ENCODE results near the gene ACTG1.
A peak's percentile ranks its signal among the peaks of the same experiment; 100 is the strongest.
"Not testable (repeated sequence)": the region's sequence is repeated elsewhere in the genome, so short reads cannot be mapped to it uniquely, and the experiment has no call there.

ACTG1 gene

DNA sequence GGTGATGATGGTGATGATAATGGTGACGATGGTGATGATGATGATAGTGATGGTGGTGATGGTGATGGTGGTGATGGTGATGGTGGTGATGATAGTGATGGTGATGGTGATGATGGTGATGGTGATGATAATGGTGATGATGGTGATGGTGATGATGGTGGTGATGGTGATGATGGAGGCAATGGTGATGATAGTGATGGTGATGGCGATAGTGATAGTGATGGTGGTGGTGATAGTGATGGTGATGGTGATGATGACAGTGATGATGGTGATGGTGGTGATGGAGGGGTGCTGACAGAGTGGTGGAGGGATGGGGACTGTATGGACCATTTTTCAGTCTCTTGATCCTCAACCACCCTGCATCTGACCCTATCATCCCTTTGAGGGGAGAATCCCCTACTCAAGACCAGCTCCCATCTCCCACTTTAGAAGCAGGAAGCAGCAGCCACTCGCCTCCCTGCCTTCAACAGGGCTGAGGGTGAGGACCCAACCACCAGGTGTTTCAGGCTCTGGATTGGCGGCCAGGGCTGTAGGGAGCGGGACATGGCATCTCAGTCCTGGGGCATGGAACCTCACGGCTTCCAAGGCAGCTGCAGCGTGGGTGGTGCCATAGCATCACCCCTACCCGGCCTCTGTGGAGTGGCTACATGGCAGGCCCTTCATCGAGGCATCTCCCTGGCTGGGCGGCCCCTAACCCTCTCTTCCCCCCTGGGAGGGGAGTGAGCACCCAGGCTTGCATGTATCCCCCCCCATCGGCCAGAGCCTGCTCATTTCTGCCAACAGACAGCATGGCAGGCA is 20.1 kb upstream of the ACTG1 start:
- no peak for DNase-seq (ENCODE audit: low read depth)

- DNase-seq (ENCODE audit: low read depth): not testable (repeated sequence)
Observed at GRCh38 chr17:81531998-81532404, 19.4 kb upstream of the ACTG1 start.

DNA sequence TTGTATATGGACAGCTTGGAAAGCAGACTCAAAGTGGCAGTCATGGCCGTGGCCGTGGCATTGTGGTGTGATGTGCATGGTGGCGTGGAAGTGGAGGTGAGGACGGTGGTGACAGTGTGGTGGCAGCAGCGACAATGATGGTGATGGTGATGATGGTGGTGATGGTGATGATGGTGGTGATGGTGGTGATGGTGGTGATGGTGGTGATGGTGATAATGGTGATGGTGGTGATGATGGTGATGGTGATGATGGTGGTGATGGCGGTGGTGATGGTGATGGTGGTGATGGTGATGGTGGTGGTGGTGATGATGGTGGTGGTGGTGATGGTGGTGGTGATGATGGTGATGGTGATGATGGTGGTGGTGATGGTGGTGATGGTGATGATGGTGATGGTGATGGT is 18.4 kb upstream of the ACTG1 start:
- not testable (repeated sequence) for DNase-seq (ENCODE audit: low read depth)

GRCh38 chr17:81529437-81529803 is 16.8 kb upstream of the ACTG1 start:
- DNase-seq (ENCODE audit: low read depth): no peak

GRCh38 chr17:81528651-81529436 is 16.2 kb upstream of the ACTG1 start:
- no peak for DNase-seq (ENCODE audit: low read depth)

GRCh38 chr17:81528384-81528650 is 15.7 kb upstream of the ACTG1 start:
- no peak for DNase-seq (ENCODE audit: low read depth)

DNA sequence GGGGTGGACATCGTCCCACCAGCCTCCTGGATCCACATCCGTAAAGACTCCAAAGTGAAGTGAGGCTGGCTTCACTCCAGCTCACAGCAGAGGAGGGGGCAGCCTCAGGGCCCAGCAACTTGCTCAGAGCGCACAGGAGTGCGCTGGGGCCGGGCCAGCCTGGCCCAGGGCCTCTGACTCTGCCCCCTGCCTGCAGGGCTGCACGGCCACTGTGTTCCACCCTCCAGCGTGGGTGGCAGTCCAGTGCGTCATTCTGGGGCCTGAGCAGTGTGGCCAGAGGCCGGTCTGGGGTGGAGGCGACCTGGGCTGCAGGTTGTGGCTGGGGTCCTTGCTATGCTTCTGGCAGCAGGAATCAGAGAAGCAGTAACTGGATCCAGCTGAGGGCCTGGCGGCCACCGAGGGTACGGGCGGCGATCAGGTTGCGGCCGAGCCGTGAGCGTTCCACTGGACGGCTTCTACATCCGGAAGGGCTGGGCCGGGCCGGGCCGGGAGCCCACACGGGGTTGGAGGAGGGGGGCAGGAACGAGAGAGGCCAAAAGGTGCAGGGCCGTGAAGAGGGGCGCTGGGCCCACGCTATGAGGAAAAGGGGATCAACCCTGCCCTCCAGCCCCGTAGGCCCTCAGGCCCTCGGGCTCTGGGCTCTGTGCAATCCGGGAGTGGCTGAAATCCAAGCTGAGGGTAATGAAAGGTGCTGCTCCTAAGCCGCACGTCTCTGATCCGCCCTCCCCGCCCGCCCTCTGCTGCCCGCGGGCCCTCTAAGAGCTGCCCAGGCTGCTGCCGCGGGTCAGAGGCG is 15.2 kb upstream of the ACTG1 start, which contains the start of gene FSCN2:
Gene FSCN2 (plus strand): TSS at position 787 of the 793 bp plus-strand sequence. CDS start 155 bp downstream, outside the sequence.
- DNase-seq (ENCODE audit: low read depth): no peak

DNA sequence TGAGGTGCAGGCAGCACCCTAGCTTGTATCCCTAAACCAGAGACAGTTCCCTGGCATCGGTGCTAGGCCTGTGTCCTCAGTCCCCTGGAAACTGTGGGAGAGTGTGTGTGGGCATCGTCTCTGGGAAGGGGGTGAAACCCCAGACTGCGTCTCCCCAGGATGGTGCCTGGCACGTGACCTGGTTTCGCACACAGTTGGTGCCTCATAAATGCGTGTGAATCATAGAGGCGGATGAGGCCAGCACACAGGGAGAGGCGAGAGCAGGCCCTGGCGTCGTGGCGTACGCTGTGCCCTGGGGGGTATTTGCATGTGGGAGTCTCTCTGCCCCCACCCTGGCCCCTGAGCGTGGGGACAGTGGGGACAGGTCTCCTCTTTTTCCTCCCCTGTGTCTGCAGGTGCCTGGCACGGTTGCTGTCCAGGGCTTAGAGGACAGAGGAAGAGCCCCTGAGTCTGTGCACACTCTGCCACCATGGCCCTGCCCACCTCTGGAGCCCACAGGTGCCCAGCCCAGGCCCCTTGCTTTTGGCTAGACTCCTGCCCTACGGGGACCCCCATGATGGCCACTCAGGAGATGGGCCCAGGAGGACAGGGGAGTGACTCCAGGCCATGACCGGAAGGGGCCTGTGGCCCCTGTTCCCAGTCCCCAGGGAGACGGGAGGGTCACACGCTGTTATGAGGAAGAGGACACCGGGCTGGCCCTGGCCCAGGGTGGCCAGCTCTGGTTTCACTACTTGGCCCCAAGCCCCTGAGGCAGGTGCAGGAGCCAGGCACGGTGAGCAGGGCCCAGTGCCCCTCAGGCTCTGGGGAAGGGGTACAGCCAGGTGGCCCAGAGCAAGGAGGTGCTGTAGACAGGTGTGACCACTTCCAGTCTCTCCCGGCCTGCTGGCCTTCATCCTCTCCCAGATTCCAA is 14.3 kb upstream of the ACTG1 start:
- no peak for DNase-seq (ENCODE audit: low read depth)

GRCh38 chr17:81524865-81525159 is 12.2 kb upstream of the ACTG1 start:
- no peak for DNase-seq (ENCODE audit: low read depth)

GRCh38 chr17:81524039-81524864 is 11.7 kb upstream of the ACTG1 start:
- DNase-seq (ENCODE audit: low read depth): no peak

DNA sequence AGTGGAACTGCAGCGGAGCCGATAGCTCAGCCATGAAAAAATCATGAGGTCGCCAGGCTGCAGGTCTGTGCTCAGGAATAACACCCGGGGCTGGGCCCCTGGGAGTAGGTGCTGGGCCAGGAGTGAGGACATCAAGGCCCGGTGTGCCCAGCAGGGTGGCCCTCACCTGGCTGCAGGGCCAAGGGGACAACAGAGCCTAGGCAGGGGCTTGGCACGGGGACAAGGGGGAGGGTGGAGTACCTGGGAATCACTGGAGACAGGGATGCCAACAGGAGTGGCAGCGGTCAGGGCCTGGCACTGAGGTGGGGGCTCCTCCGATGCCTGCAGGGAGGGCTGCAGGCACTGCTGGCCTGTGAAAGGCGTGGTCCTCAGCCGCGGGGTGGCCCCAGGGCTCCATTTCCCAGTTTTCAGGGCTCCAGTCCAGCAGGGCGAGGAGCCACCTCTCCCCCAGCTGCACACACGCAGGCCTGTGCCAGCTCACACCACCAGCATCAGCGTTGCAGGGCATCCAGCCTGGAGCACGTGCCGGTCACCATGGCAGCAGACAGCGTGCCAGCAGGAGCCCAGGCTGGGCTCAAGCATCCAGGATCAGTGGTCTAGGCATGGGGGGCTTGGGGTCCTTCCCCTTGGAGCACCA is 10.9 kb upstream of the ACTG1 start:
- DNase-seq (ENCODE audit: low read depth): peak; percentile 88

GRCh38 chr17:81522491-81523401 is 10.1 kb upstream of the ACTG1 start:
- DNase-seq (ENCODE audit: low read depth): no peak

- no peak for DNase-seq (ENCODE audit: low read depth)
Observed at GRCh38 chr17:81520021-81520901, 7.7 kb upstream of the ACTG1 start.

DNA sequence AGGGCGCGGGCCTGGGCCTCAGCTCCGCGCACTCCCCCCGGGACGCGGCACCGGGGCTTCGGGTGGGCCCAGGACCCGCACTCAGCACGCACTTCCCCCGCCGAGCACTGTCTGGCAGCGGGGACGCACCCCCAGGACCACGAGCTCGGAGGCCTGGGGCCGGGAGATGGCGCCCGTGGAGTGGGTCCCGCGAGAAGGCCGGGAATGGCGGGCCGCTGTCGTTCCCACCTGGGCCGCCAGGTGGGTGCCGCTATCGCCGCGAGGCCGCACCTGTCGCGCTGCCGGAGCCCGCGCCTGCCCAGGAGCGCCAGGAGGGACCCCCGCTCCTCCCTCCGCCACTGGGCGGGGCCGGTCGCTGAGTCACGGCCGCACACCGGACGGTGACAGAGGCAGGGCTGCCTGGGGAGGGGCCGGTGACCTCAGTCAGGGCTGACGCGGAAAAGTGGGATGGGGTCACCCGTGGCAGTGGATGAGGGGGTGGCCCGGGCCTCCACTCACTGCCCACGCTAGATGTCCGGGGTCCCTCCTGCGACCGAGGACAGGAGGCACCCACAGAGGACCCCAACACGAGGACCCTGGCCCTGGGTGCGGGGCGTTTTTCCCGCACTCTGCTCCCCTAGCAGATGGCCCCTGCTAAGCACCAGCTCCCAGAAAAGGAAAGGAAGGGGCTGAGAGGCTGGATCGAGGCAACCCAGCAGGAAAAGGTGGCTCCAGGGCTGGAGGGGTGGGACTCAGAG is 6.9 kb upstream of the ACTG1 start:
- DNase-seq (ENCODE audit: low read depth): no peak

- no peak for DNase-seq (ENCODE audit: low read depth)
Observed at GRCh38 chr17:81518785-81519283, 6.2 kb upstream of the ACTG1 start.

GRCh38 chr17:81518113-81518784 is 5.7 kb upstream of the ACTG1 start:
- no peak for DNase-seq (ENCODE audit: low read depth)
